ENCODE data around the gene DNASE2B. TPM values are rescaled to one million over a fixed set of nuclear protein-coding genes. Genes with fewer than 3 reads are reported as not detected.

The DNASE2B gene, protein sequence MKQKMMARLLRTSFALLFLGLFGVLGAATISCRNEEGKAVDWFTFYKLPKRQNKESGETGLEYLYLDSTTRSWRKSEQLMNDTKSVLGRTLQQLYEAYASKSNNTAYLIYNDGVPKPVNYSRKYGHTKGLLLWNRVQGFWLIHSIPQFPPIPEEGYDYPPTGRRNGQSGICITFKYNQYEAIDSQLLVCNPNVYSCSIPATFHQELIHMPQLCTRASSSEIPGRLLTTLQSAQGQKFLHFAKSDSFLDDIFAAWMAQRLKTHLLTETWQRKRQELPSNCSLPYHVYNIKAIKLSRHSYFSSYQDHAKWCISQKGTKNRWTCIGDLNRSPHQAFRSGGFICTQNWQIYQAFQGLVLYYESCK
- polyA plus RNA-seq, result not detected in 3 replicates
- not detected for polyA plus RNA-seq (2011; ENCODE audit: low read depth)
- polyA plus RNA-seq (2011; cell fraction: cytosol; rRNA removed), result not detected in 2 replicates
- not detected in 2 replicates for polyA plus RNA-seq (2011; cell fraction: nucleus; rRNA removed)
- not detected in 2 replicates for polyA plus RNA-seq (2012; ENCODE audit: low replicate concordance)
- polyA minus RNA-seq, result not detected in 3 replicates
- not detected for polyA minus RNA-seq (2011; cell fraction: cytosol; rRNA and poly(A)+ RNA removed)
- not detected in 2 replicates for polyA minus RNA-seq (2011; cell fraction: nucleus; rRNA and poly(A)+ RNA removed)

DNA sequence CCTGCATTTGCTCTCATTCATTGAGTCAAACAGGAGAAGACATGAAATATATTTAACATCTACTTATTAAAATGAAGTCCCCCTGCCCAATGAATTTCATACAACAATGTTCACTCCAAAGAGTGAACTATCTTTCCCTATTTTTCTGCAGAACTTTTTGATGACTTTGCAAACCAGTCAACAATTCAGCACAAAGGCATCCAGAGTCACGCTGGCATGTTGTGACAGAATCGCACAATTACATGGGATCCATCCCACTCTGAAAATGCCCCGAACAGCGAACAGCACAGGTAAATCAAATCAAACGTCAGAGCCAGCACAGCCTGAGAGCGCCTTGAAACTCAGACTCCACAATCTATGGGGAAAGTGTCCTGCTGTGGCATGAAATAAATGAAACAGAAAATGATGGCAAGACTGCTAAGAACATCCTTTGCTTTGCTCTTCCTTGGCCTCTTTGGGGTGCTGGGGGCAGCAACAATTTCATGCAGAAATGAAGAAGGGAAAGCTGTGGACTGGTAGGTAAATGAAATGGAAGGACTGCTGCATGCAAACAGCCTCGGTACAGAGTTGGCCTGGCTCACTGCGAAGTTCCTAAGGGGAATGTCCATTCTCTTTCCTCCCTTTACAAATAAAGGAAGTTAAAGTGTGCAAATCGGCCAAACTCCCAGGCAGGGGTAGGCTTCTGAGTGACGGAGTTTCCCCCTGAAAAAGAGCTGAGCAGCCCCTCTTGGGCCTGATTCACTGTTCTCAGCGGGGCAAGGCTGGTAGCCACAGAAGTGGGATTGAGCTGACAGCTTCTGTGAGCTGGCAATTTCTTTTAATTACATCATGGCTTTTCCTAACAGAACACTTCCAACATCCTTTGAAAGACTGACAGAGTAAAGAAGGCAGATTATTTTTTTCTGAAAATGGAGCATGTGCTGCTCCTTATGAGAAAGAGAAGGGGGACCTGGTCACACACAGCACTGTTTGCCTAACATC lies at the start of gene DNASE2B:
Gene DNASE2B (plus strand): TSS at position 310 of the 981 bp plus-strand sequence. CDS start 81 bp downstream, at position 391.
- H3K9me1 ChIP-seq (ENCODE audit: control insufficient read depth, extremely low read depth, insufficient read depth, low read length), result no peaks in the 10 kb centered on the region
- no peaks in the 10 kb centered on the region for H3K79me2 ChIP-seq (ENCODE audit: control insufficient read depth, insufficient read depth, low read length)
- dilution Hi-C loops (cut with MboI; ENCODE audit: extremely low pct_ligation_motif_present, low sequenced_read_pairs), result no loop called here
- H3K9ac ChIP-seq (ENCODE audit: control insufficient read depth, extremely low read depth, insufficient read depth, low read length), result no peak within 1 kb of the TSS
- peaks cover 11% of the 10 kb centered on the region for H3K4me1 ChIP-seq (ENCODE audit: control insufficient read depth, extremely low read depth, insufficient read depth, low read length)
- H3K27ac ChIP-seq (ENCODE audit: control insufficient read depth, insufficient read depth, low read length), result no peak within 1 kb of the TSS
- DNase-seq (ENCODE audit: low read depth, low spot score), result no peak
- no peak within 1 kb of the TSS for H2AFZ ChIP-seq (ENCODE audit: control insufficient read depth, low read length)
- no peaks in the 10 kb centered on the region for H3K36me3 ChIP-seq (ENCODE audit: control insufficient read depth in 2 of 2, extremely low read depth in 1 of 2, insufficient read depth in 2 of 2, low read length in 2 of 2)
- no peaks in the 10 kb centered on the region for H3K27me3 ChIP-seq (ENCODE audit: control insufficient read depth, extremely low read depth, insufficient read depth, low read length)
- FAIRE-seq, result no peak
- no peak within 1 kb of the TSS for H3K4me3 ChIP-seq (ENCODE audit: control insufficient read depth in 2 of 3, extremely low read depth in 1 of 3, insufficient read depth in 2 of 3, low read depth in 1 of 3, low read length in 3 of 3)
- no peaks in the 10 kb centered on the region for H4K20me1 ChIP-seq (ENCODE audit: control insufficient read depth, extremely low read depth, insufficient read depth, low read length)
- no peak for TF ChIP-seq EZH2 (IDR thresholded peaks at IDR 0.05; ENCODE audit: low read length)
- TF ChIP-seq, protein P1, sequence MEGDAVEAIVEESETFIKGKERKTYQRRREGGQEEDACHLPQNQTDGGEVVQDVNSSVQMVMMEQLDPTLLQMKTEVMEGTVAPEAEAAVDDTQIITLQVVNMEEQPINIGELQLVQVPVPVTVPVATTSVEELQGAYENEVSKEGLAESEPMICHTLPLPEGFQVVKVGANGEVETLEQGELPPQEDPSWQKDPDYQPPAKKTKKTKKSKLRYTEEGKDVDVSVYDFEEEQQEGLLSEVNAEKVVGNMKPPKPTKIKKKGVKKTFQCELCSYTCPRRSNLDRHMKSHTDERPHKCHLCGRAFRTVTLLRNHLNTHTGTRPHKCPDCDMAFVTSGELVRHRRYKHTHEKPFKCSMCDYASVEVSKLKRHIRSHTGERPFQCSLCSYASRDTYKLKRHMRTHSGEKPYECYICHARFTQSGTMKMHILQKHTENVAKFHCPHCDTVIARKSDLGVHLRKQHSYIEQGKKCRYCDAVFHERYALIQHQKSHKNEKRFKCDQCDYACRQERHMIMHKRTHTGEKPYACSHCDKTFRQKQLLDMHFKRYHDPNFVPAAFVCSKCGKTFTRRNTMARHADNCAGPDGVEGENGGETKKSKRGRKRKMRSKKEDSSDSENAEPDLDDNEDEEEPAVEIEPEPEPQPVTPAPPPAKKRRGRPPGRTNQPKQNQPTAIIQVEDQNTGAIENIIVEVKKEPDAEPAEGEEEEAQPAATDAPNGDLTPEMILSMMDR (optimal IDR thresholded peaks at IDR 0.05 in 1 of 3, IDR thresholded peaks at IDR 0.05 in 1 of 3, conservative IDR thresholded peaks at IDR 0.05 in 1 of 3; ENCODE audit: extremely low read depth in 1 of 3, insufficient read depth in 2 of 3, low read length in 3 of 3), result no peak
- H3K4me2 ChIP-seq (ENCODE audit: control insufficient read depth, extremely low read depth, insufficient read depth, low read depth, low read length), result no peak within 1 kb of the TSS
- no peaks in the 10 kb centered on the region for H3K9me3 ChIP-seq (ENCODE audit: control insufficient read depth, low read depth, low read length)

DNA sequence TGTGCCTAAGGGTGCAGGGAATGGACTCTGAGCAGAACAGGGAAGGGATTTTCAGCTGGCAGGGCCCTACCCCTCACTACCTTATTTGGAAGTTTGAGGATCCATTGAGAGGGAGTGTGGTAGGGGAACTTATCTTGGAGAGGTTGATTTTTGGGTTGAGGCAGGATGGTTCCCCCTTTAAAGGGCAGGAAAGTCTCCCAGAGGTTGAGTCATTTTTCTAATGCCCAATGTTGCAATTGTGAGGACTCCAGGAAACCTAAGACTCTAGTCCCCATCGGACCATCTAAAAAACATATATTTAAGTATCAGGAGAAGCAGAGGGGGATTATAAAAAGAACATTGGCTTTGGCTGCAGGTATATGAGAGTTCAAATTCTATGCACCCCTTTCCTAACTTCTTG lies 49.5 kb upstream of the DNASE2B start:
- Histone ChIP-seq H3K27me3 (ENCODE audit: control insufficient read depth, extremely low read depth, insufficient read depth, low read length) (no peaks in the 10 kb centered on the region), H3K9me1 (ENCODE audit: control insufficient read depth, extremely low read depth, insufficient read depth, low read length) (no peaks in the 10 kb centered on the region), H3K4me1 (ENCODE audit: control insufficient read depth, extremely low read depth, insufficient read depth, low read length) (no peaks in the 10 kb centered on the region), H3K79me2 (ENCODE audit: control insufficient read depth, insufficient read depth, low read length) (no peaks in the 10 kb centered on the region), H3K9ac (ENCODE audit: control insufficient read depth, extremely low read depth, insufficient read depth, low read length) (no peak overlapping the region), H3K36me3 (ENCODE audit: control insufficient read depth in 2 of 2, extremely low read depth in 1 of 2, insufficient read depth in 2 of 2, low read length in 2 of 2) (no peaks in the 10 kb centered on the region), H2AFZ (ENCODE audit: control insufficient read depth, low read length) (no peak overlapping the region), H3K4me2 (ENCODE audit: control insufficient read depth, extremely low read depth, insufficient read depth, low read depth, low read length) (no peak overlapping the region), H3K4me3 (ENCODE audit: control insufficient read depth in 2 of 3, extremely low read depth in 1 of 3, insufficient read depth in 2 of 3, low read depth in 1 of 3, low read length in 3 of 3) (no peak overlapping the region), H3K27ac (ENCODE audit: control insufficient read depth, insufficient read depth, low read length) (no peak overlapping the region), H3K9me3 (ENCODE audit: control insufficient read depth, low read depth, low read length) (no peaks in the 10 kb centered on the region), H4K20me1 (ENCODE audit: control insufficient read depth, extremely low read depth, insufficient read depth, low read length) (no peaks in the 10 kb centered on the region)
- TF ChIP-seq EZH2 (IDR thresholded peaks at IDR 0.05; ENCODE audit: low read length), result no peak
- TF ChIP-seq, protein P1 (optimal IDR thresholded peaks at IDR 0.05 in 1 of 3, IDR thresholded peaks at IDR 0.05 in 1 of 3, conservative IDR thresholded peaks at IDR 0.05 in 1 of 3; ENCODE audit: extremely low read depth in 1 of 3, insufficient read depth in 2 of 3, low read length in 3 of 3), result no peak
- DNase-seq (ENCODE audit: low read depth, low spot score) (no peak), FAIRE-seq (no peak)
- dilution Hi-C loops (cut with MboI; ENCODE audit: extremely low pct_ligation_motif_present, low sequenced_read_pairs), result no loop called here
